GM19099 (cell line): ENCODE data around the gene TGFBR3L.

Experiments
- POLR2A ChIP-seq: IDR thresholded peaks from 3 replicates; pipeline ENCODE4 v1.6.1; 2011; ENCODE audit warnings: low read depth; ENCODE audit not compliant: insufficient read length; ENCODE audit errors: extremely low read depth

Gene TGFBR3L

GRCh38 chr19:7941895-7942596 is 27.4 kb downstream of the TGFBR3L start:
- TF ChIP-seq POLR2A = no peak

- TF ChIP-seq POLR2A = no peak
These were observed 28.4 kb downstream of the TGFBR3L start for GRCh38 chr19:7942981-7943443.

- TF ChIP-seq POLR2A = peak; percentile 88
These were observed 29.0 kb downstream of the TGFBR3L start, which contains the start of gene TIMM44 for GRCh38 chr19:7943444-7944176. TSS of gene TIMM44 (minus strand) at chr19:7943666. CDS start at chr19:7943651, 15 bp downstream.

GRCh38 chr19:7944177-7944761 is 29.6 kb downstream of the TGFBR3L start:
- no peak for TF ChIP-seq POLR2A

GRCh38 chr19:7947939-7948338 is 33.3 kb downstream of the TGFBR3L start:
- no peak for TF ChIP-seq POLR2A

- no peak for TF ChIP-seq POLR2A
These were observed 38.4 kb downstream of the TGFBR3L start for GRCh38 chr19:7953060-7953459.

- no peak for TF ChIP-seq POLR2A
These were observed 38.9 kb downstream of the TGFBR3L start for GRCh38 chr19:7953576-7953975.

GRCh38 chr19:7955696-7956095 is 41.1 kb downstream of the TGFBR3L start:
- TF ChIP-seq POLR2A = no peak

GRCh38 chr19:7959211-7959610 is 44.6 kb downstream of the TGFBR3L start:
- TF ChIP-seq POLR2A = no peak

GRCh38 chr19:7961920-7962626 is 47.4 kb downstream of the TGFBR3L start:
- TF ChIP-seq POLR2A = no peak

GRCh38 chr19:7962644-7963268 is 48.1 kb downstream of the TGFBR3L start:
- TF ChIP-seq POLR2A = no peak

GRCh38 chr19:7963566-7963965 is 48.9 kb downstream of the TGFBR3L start:
- no peak for TF ChIP-seq POLR2A

- TF ChIP-seq POLR2A = no peak
These were observed 50.7 kb downstream of the TGFBR3L start for GRCh38 chr19:7965259-7965841.

- TF ChIP-seq POLR2A = no peak
These were observed 51.5 kb downstream of the TGFBR3L start for GRCh38 chr19:7965921-7966665.
